NCI-H1417 (cell line): ENCODE data around the gene C10orf90.

Experiments used
- DNase-seq, 3 experiments: peaks; one replicate each; lab custom pipeline; 2025; lab: John Stamatoyannopoulos, UW

Gene C10orf90

DNA sequence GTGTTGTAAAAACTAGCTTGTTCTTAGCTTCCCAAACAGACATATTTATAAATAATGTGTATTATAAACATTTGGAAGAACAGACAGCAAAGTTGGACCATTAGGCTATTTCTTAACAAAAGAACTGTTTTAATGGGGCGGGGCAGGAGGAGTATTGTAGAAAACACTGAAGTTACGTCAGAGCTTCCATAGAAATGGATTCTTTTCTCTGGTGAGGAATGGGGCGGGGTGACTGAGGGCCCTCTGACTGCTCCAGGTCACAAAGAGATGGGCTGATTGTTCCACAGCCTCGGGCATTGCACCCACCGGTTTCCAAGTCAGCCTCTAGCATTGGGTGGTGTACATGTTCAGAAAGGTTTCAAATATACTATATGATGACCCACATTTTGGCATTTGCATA is 245.5 kb downstream of the C10orf90 start:
- DNase-seq: no peak

DNA sequence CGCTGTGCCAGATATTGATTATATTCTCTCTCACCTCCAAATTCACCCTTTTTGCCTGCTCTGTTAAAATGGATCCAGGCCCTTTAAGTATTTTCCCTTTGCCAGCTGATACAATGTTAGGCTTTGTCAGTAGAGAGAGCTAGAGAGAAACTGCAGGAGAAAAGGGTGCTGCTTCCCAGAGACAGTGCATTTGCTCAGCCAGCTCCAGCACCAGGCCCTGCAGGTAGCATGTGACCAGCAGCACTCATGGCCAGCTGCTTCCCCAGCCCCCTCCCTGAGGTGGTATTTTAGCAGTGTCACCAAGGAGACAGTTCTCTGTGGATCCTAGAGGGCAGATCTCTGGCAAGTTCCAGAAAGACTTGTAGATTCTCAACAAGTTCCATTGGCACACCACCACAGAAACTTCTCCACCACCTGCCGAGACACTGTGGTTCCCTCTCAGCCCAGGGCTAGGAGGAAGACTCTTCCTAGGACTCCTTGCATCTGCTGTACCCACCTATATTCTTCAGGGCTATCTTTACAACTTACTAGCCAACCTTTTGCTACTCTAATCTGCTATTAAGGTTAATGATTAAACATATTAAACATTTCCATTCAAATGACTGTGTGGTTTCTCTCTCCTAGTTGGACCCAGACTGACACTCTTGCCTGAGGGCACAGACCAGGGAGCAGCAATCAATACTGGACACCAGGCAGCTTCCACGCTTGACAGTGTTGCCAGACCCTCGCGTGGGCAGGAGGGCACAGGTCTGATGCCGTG is 246.6 kb downstream of the C10orf90 start:
- no peak for DNase-seq

DNA sequence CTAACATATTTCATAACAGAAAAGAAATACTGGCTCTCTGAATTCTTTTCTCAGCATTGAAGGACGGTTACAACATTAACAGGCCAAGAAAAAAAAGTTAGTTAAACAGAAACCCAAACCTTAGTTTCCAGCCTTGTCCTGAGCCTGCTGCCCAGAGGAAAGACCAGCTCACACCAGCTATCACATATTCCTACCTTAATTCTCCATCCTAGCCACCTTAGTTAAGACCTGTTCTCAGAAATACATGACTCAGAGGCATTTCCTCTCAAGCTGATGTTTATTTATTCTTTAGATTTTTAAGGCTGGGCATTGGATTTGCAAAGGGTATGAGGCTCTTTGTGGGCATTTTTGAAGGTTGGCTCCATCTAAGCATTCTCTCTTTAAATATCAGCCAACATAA is 247.9 kb downstream of the C10orf90 start:
- DNase-seq: no peak

DNA sequence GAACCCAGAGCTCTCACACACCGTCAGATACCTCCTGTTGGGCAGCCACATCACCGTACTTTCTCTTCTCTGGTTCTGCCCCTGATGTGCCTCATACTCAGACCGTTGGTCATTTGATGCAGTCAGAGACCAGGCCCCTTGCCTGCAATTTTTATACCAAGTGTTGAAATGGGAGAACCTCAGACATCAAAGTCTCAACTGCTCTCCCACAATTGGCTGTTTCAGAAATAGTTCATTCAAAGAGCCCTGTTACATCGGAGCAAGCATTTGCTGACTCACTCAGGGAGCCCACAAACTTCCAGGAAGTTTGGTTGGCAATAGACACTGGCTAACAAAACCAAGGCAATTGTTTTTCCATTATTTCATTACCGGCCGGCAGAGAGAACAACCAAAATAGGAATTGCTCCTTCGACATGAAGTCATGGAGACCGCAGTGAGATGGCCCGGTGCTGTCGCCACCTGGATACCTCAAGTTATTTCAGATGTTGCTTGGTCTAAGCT is 248.7 kb downstream of the C10orf90 start:
- no peak for DNase-seq

DNA sequence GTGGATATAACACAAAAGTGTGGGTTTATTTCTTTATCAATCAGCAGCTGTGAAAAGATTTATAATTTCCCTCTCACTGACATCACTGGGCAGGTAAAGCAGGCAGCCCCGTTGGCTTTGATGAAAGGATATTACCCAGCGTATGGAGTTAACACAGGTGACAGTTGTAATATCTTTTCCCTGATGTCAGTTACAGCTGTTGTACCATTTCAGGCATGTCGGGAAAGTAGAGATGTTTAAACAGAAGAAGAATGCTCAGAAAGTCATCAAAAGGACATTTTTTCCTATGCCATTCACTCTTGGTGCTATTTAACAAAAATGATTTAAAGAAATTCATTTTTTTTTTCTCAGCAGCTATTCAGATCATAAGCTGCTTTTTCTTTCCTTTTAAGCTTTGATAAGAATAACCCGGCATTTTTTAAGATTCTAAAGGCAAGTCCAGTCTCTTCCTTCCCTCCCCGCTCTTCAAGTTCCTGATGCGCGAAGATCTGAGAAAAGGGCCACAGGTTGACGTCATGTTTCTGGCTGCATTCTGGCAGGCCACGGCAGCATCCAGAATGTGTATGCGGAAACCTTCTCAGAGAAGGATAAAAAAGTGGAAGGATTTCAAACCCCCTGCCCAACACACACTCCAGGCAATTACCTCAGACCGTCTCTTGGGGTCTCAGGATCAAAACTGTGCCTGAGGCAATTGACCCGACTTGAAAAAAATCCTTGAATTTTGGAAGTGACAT is 249.8 kb downstream of the C10orf90 start:
- no peak for DNase-seq

DNA sequence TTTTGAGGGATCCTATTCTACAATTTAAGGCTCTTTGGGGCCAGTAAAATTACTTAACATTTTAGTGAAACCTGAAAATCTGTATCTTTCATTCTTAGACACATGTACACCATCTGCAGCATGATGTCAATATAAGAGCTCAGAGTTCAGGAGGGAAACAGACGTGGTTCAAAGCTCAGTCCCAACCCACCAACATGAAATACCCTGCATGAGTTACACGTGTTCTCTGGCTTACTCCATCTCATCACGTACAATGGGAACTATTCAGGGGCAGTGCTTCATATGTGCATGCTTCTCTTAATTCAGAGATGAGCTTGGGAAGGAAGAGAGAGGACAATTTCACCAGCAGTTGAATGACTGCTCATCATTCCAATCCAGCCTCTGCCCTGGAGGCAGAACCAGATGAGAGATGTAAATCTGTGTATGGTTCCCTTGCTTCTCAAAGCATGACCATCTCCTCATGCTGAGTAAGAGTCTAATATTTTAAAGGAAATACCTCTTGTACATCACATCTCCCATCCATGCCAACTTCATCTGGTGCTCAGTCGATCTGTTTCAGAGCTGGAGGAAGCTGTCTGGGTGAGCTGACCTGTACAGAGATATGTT is 253.2 kb downstream of the C10orf90 start:
- DNase-seq: no peak

DNA sequence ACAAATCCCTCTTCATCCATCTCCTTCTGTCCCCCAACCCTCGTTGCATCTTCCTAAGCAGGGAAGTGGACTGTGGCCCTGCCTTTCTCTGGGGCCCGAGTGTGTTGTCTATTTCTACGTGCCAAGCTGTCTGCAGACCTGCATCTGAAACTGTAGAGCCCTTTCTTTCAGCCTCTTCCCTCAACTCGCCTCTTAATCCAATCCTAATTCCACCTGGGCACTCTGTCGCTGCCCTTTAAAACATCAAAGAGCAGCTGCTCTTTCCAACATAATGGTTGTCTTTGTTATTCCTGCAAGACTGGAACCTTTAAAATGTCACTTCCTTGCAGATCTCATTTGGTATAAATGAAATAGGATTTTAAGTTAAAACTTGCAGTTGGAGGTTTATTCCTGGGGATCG is 260.7 kb downstream of the C10orf90 start:
- DNase-seq: no peak

DNA sequence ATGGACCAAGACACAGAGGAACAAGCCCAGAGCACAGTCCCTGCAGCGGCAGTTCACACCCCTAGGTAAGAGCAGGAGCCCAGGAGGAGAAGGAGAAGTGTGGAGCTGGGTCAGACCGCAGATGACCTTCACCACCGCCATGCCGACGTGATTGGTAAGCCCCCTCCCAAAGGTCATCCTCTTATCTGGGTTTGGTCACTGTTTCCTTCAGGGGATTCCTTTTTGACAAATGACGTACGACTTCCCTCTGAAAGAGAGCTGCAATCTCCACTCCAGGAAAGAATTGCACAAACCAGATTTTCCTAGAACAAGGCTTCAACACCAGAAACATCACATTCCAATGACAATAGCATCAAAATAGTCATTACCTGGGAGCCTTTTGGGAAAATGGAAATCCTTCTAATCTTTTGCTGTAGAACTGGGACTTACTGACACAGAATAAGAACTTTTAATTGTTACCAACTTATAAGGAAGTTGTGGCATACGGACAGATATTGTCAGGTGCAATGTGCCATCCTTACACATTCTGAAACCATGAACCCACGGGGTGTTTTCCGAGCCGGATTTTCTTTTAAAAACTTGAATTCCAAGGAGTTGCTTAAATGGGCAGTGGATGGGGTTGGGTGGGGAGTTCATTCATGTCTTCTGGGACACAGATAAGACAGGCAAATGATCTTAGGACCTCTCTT is 261.4 kb downstream of the C10orf90 start:
- DNase-seq: no peak

DNA sequence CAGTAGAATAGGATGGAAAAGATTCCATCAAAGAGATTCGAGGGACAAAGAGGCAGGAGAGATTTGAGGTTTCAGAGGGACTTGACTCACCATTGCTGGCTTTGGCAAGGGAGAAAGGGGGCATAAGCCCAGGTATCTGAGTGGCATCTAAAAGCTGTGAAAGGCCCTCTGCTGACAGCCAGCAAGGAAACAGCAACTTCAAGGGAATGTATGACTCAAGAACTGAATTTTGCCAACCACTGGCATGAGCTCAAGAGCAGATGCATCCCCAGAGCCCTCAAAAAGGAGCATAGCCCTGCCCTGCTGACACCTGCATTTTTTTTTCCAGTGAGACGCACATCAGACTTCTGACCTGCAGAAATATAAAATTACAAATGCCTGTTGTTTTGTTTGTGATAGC is 262.7 kb downstream of the C10orf90 start:
- no peak for DNase-seq

DNA sequence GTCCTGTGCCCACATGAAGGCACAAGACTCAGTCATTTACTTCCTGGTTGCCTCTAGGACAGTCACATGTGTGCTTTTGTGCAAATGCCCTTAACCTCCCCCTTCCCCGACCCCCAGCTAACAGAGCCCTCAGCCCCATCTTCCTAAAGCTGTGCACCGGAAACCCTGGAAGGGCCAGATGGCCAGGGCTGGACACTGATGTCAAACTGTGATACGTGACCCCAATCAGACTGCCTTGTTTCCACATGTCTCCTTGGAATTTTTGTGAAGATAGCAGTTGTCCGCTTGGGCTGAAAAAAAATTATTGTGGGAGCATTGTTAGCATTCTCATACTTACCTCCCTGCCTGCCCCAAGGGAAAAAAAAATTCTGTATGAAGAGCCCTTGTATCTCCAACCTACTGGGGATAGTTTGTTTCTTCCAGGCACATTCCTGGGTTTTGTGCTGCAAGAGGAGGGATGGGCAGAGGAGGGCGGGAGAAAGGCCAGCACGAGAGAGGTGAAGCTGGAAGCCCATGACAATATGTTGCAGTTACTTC is 265.2 kb downstream of the C10orf90 start:
- no peak for DNase-seq

DNA sequence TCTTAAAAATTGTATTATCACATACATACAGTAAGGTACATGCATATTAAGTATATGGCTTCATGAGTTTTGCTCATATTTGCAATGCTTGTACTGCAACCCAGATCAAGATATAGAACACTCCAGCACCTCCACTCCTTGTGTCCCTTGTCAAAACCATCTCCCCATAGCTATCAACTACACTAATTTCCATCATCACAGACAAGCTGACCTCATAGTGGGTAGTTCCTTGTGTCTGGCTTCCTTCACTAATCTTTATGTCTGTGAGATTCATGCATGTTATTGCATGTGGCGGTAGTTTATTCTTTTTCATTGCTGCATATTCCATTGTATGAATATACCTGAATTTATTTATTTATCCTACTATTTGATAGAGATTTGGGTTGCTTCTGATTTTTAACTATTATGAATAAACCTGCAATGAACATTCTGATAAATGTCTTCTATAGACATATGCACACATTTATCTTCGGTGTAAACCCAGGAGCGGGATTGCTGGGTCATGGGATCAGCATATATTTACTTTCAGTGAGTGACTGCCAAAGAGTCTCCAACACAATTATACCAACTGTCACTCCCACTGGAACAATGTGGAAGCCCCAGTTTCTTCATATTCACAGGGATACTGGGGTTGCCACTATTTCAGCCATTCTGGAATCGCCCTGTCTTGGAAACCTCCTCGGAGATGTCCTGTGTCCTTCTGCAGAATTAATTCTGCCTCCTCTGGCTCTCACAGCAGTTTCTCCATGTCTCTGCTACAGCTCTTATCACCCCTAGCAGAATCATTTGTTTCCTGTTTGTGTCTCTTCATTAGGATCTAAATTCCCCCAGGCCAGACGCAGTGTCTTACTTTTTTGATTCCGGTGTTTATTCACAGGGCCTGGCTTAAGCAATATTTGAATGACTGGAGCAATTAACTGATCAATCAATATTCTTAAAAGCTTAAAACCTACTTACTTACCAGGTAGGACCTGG is 267.5 kb downstream of the C10orf90 start:
- no peak for DNase-seq

DNA sequence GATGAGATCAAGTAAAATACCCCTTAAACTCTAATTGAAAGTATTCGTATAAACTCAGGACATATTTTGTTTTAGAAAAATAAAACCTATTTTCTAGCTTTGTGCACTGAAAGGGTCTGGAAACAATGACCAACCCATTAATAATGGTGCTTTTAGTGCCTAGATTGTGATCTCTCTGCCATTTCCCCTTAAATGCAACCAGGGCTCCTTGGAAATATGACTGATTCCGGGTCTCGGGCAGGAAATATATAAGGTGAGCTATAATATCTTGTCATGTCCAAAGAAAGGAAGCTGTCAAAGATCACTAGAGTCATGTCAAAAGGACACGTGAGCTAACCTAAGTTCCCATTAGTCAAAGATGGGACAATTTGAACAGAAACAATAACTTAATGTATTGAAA is 269.9 kb downstream of the C10orf90 start:
- no peak for DNase-seq

DNA sequence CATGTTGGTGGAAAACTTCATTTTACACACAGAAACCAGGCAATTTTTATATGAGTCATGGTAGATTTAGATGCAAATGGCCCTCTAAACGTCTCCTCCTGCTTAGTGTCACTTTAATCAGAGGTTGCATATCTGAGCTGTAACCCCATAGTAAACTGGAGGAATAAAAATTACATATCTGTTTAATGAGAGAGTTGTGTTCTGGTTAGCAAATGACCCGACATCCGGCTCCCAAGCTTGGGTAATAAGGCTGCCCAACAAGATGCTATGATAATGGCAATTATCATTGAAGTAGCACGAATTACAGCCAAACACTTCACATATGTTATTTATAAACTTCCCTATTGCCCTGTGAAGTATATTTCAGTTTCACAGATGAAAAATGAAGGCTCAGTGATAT is 271.6 kb downstream of the C10orf90 start:
- DNase-seq: no peak

DNA sequence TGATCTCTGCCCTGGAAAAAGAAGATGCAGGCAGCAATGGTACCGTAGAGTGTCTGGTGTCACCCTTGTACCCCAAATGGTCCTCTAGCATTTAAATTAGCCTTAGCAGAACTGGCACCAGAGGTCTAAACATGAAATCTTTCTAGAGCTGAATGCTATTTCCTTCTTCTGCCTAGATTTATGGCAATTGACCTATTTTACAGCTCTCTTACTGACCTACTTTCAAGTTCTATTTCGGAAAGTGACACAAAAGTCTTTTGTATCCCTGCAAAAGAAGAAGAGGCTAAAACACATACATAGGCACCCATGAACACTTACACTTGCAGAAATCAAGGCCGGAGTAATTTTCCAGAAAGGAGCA is 272.1 kb downstream of the C10orf90 start:
- DNase-seq: no peak

DNA sequence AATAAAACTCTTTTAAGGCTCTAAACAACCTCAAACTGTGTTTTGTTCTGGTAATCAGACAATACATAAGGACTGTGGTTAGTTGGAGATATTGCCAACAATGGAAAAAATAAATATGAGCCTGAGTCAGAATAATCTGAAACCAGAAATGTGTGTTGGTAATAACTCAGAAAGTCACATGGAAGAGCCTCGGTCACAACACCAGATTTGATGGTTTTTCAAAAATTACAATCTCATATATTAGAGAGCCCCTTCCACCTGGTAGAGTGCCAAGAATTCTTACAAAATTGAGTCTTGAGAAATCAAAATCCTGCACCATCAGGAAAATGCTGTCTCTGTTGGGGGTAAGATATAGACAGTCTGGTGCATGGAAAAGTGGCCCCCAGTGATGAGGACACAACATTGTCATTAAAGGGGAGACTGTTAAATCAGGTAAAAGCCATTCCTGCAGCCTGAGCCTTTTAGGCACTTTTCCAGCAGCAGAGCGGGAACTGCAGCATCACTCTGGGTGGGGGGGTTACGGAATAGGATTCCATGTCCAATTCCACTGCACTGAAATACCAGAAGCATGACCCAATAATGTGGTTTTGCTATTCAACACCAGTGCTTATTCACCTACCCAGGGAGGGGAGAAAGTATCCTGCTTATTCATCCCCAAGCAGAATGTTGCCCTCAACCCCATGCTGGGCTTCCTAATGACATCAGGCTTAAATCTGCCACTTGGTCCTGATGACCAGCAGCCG is 272.7 kb downstream of the C10orf90 start:
- DNase-seq: no peak

DNA sequence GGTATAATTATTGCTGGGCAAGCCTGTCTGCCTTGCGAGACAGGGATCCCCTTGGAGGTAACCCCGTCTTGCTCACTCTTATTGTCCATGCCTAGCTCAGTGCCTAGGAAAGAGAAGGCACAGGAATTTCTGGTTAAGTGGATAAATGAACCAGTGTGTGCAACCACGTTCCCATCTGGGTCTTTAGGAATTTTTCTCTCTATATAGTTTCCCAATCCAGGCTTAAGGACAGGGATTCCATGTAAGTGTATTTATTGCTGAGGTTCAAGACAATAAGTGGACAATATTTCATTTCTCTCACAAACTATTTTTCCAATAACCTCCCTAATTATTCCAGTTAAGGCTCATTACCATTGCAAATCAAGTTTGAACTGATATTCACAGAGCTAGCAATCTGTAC is 273.3 kb downstream of the C10orf90 start:
- DNase-seq: no peak

DNA sequence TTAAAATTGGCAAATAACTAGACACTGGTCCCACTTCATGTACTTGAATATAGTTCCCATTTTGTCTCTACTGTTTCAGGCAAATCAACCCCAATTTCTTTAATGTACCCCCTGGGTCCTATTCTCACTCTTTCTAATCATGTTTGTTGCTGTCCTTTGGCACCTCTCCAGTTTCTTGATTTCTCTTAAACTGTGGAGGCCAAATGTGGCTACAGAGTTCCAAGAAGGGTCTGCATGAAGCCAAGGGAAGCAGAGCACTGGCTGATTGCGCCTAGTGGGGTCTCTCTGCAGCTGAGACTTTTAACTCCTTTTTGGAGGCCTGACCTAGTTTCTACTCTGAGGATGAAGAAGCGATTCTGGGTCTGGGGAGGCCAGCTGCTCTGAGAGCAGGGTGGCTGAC is 275.5 kb downstream of the C10orf90 start:
- no peak for DNase-seq

DNA sequence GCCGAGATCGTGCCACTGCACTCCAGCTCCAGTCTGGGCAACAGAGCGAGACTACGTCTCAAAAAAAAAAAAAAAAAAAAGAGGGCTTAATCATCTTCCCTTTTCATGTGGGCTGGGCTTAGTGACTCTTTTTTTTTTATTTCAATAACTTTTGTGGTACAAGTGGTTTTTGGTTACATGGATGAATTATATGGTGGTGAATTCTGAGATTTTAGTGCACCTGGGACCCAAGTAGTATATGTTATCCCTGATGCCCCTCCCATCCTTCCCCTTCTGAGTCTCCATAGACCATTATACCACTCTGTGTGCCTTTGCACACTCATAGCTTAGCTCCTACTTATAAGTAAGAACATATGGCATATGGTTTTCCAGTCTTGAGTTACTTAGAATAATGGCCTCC is 277.4 kb downstream of the C10orf90 start:
- DNase-seq: no peak

DNA sequence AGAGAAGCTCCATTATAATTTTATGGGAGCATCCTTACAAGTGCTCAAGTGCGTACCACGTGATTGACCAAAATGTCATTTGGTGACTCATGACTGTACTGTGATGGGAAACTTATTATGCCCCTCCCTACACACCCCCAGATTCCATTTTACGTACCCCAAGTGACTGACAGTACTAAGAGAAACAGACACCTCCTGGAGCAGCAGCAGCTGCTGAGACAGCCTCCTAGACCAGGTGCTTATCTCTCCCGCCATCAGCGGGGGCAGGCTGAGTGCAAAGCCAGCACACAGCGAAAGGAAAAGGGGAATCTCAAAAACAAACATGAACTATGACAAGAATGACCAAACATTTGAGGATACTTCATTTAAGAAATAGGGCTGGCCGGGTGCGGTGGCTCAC is 278.0 kb downstream of the C10orf90 start:
- DNase-seq: no peak

DNA sequence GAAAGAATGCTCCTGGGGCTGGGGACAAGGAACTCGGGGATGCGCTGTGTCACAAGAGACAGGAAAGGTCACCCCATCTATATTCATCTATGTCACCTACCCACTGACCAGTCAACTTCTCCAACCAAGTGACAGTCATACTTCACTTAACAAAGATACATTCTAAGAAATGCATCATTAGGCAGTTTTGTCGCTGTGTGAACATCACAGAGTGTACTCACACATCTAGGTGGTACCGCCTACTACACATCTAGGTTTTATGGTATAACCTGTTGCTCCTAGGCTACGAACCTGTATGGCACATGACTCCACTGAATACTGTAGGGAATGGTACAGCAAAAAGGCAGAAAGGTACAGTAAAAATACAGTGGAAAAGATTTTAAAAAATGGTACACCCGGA is 278.4 kb downstream of the C10orf90 start:
- DNase-seq: no peak
